ENCODE data around the gene DLX4.

GRCh38 chr17:49932901-49933300, 36.1 kb upstream of the DLX4 start:
- TF ChIP-seq POLR2A (IDR thresholded peaks at IDR 0.05; ENCODE audit: low read length) = no peak
- no peak for TF ChIP-seq GATA1 (IDR thresholded peaks at IDR 0.05; ENCODE audit: low read depth, low read length)
